NCI-H2107 (cell line): ENCODE results near the gene ZNF77.
"Not testable (repeated sequence)": the region's sequence is repeated elsewhere in the genome, so short reads cannot be mapped to it uniquely, and the experiment has no call there.

ENCODE experiments used
- DNase-seq: peaks from one replicate; lab custom pipeline; 2025; lab: John Stamatoyannopoulos, UW

The ZNF77 gene

GRCh38 chr19:2970201-2970835 lies 25.5 kb upstream of the ZNF77 start:
- no peak for DNase-seq

GRCh38 chr19:2969104-2969504 lies 24.3 kb upstream of the ZNF77 start:
- DNase-seq: peak; percentile 53

- DNase-seq: no peak
Observed at GRCh38 chr19:2967972-2968371, 23.2 kb upstream of the ZNF77 start.

- DNase-seq: no peak
Observed at GRCh38 chr19:2964874-2965273, 20.1 kb upstream of the ZNF77 start.

GRCh38 chr19:2963631-2964030 lies 18.9 kb upstream of the ZNF77 start:
- DNase-seq: not testable (repeated sequence)

GRCh38 chr19:2963122-2963521 lies 18.4 kb upstream of the ZNF77 start:
- DNase-seq: no peak

GRCh38 chr19:2962018-2962670 lies 17.4 kb upstream of the ZNF77 start:
- peak; percentile 77 for DNase-seq

- no peak for DNase-seq
Observed at GRCh38 chr19:2960120-2960519, 15.3 kb upstream of the ZNF77 start.

- DNase-seq: no peak
Observed at GRCh38 chr19:2957160-2957559, 12.4 kb upstream of the ZNF77 start.

GRCh38 chr19:2952953-2953481 lies 8.2 kb upstream of the ZNF77 start:
- no peak for DNase-seq

- peak; percentile 97 for DNase-seq
Observed at GRCh38 chr19:2950286-2951124, 5.7 kb upstream of the ZNF77 start.

- no peak for DNase-seq
Observed at GRCh38 chr19:2949939-2950285, 5.1 kb upstream of the ZNF77 start.

- no peak for DNase-seq
Observed at GRCh38 chr19:2945575-2946184, 909 bp upstream of the ZNF77 start.

- no peak for DNase-seq
Observed at GRCh38 chr19:2944403-2944774, 382 bp downstream of the ZNF77 start.

- DNase-seq: no peak
Observed at GRCh38 chr19:2942928-2943640, 1.7 kb downstream of the ZNF77 start.

GRCh38 chr19:2935863-2936262 lies 8.9 kb downstream of the ZNF77 start:
- DNase-seq: not testable (repeated sequence)

GRCh38 chr19:2933490-2933910 lies 11.3 kb downstream of the ZNF77 start:
- DNase-seq: no peak

GRCh38 chr19:2927032-2927430 lies 17.7 kb downstream of the ZNF77 start:
- DNase-seq: no peak

- DNase-seq: no peak
Observed at GRCh38 chr19:2926341-2927031, 18.3 kb downstream of the ZNF77 start.

GRCh38 chr19:2923510-2923909 lies 21.3 kb downstream of the ZNF77 start:
- DNase-seq: no peak

GRCh38 chr19:2922987-2923386 lies 21.8 kb downstream of the ZNF77 start:
- DNase-seq: no peak
